ENCODE data around the gene SRPX2. TPM values are rescaled to one million over a fixed set of nuclear protein-coding genes. Genes with fewer than 3 reads are reported as not detected.

The SRPX2 gene
- total RNA-seq, 2 experiments from 2014 or later: not detected

- BruUV-seq (replicated peaks): no TSS peak
- Histone ChIP-seq H3K4me1 (ENCODE audit: insufficient read depth, low read length, poor library complexity, severe bottlenecking) (peaks cover 12% of the 10 kb centered on the region), H2AFZ (ENCODE audit: low read length) (no peak overlapping the region), H3K79me2 (ENCODE audit: insufficient read depth, low read depth, low read length) (no peaks in the 10 kb centered on the region), H3K4me2 (ENCODE audit: low read length) (no peak overlapping the region), H3K9me3 (ENCODE audit: low read length) (no peaks in the 10 kb centered on the region), H3K36me3 (ENCODE audit: insufficient read depth, low read length) (no peaks in the 10 kb centered on the region), H3K27ac (ENCODE audit: low read depth, low read length, poor library complexity, severe bottlenecking) (no peak overlapping the region), H4K20me1 (ENCODE audit: insufficient read depth, low read length) (no peaks in the 10 kb centered on the region), H3K9me2 (ENCODE audit: insufficient read depth, low read length) (no peaks in the 10 kb centered on the region), H3K4me3 (ENCODE audit: low read depth, low read length, poor library complexity, severe bottlenecking) (no peak overlapping the region)
- ChIA-PET CTCF (ENCODE audit: unreplicated experiment) (no interaction called here), POLR2A (interaction anchor here (1.0 kb wide), 1 partner anchor 190 kb away, joined by 3 read pairs; no protein-coding TSS in a partner anchor)
- intact Hi-C loops (cut with micrococcal nuclease; ENCODE audit: unreplicated experiment): no loop called here
- no peak for DNase-seq (ENCODE audit: low spot score)
- no peak for TF ChIP-seq EZH2phosphoT487 (IDR thresholded peaks at IDR 0.05; ENCODE audit: borderline replicate concordance, low read depth, low read length)
- no peak for TF ChIP-seq CTCF (conservative IDR thresholded peaks at IDR 0.05; ENCODE audit: low read length)
These were observed 33.7 kb downstream of the SRPX2 start for GRCh38 chrX:100677611-100678181.

GRCh38 chrX:100680756-100681155 is 36.8 kb downstream of the SRPX2 start:
- H3K79me2 ChIP-seq (ENCODE audit: insufficient read depth, low read depth, low read length): no peaks in the 10 kb centered on the region
- no peak overlapping the region for H3K4me2 ChIP-seq (ENCODE audit: low read length)
- ChIA-PET CTCF (ENCODE audit: unreplicated experiment) (interaction anchor here (0.6 kb wide), 1 partner anchor 8 kb away, joined by 3 read pairs; no protein-coding TSS in a partner anchor), POLR2A (interaction anchor here (0.6 kb wide), 1 partner anchor 35 kb away, joined by 3 read pairs; no protein-coding TSS in a partner anchor)
- BruUV-seq (replicated peaks): no TSS peak
- H3K9me3 ChIP-seq (ENCODE audit: low read length): no peaks in the 10 kb centered on the region
- no peak overlapping the region for H3K27ac ChIP-seq (ENCODE audit: low read depth, low read length, poor library complexity, severe bottlenecking)
- H3K36me3 ChIP-seq (ENCODE audit: insufficient read depth, low read length): no peaks in the 10 kb centered on the region
- no peak for DNase-seq (ENCODE audit: low spot score)
- no peaks in the 10 kb centered on the region for H3K4me1 ChIP-seq (ENCODE audit: insufficient read depth, low read length, poor library complexity, severe bottlenecking)
- TF ChIP-seq CTCF (conservative IDR thresholded peaks at IDR 0.05; ENCODE audit: low read length) (no peak), EZH2phosphoT487 (IDR thresholded peaks at IDR 0.05; ENCODE audit: borderline replicate concordance, low read depth, low read length) (no peak)
- no peak overlapping the region for H2AFZ ChIP-seq (ENCODE audit: low read length)
- no peaks in the 10 kb centered on the region for H3K9me2 ChIP-seq (ENCODE audit: insufficient read depth, low read length)
- no peaks in the 10 kb centered on the region for H4K20me1 ChIP-seq (ENCODE audit: insufficient read depth, low read length)
- no peak overlapping the region for H3K4me3 ChIP-seq (ENCODE audit: low read depth, low read length, poor library complexity, severe bottlenecking)
- intact Hi-C loops (cut with micrococcal nuclease; ENCODE audit: unreplicated experiment): no loop called here

GRCh38 chrX:100681599-100681998 is 37.6 kb downstream of the SRPX2 start:
- no TSS peak for BruUV-seq (replicated peaks)
- Histone ChIP-seq H3K4me2 (ENCODE audit: low read length) (no peak overlapping the region), H3K36me3 (ENCODE audit: insufficient read depth, low read length) (no peaks in the 10 kb centered on the region), H3K9me2 (ENCODE audit: insufficient read depth, low read length) (no peaks in the 10 kb centered on the region), H4K20me1 (ENCODE audit: insufficient read depth, low read length) (no peaks in the 10 kb centered on the region), H2AFZ (ENCODE audit: low read length) (no peak overlapping the region), H3K4me1 (ENCODE audit: insufficient read depth, low read length, poor library complexity, severe bottlenecking) (peaks cover 3% of the 10 kb centered on the region), H3K9me3 (ENCODE audit: low read length) (no peaks in the 10 kb centered on the region), H3K4me3 (ENCODE audit: low read depth, low read length, poor library complexity, severe bottlenecking) (no peak overlapping the region), H3K27ac (ENCODE audit: low read depth, low read length, poor library complexity, severe bottlenecking) (no peak overlapping the region), H3K79me2 (ENCODE audit: insufficient read depth, low read depth, low read length) (no peaks in the 10 kb centered on the region)
- CTCF ChIA-PET (ENCODE audit: unreplicated experiment): no interaction called here
- TF ChIP-seq EZH2phosphoT487 (IDR thresholded peaks at IDR 0.05; ENCODE audit: borderline replicate concordance, low read depth, low read length) (no peak), CTCF (conservative IDR thresholded peaks at IDR 0.05; ENCODE audit: low read length) (no peak)
- no peak for DNase-seq (ENCODE audit: low spot score)
- intact Hi-C loops (cut with micrococcal nuclease; ENCODE audit: unreplicated experiment): no loop called here
- POLR2A ChIA-PET: no interaction called here
